Measurements from ENCODE around the gene CLIP4. TPM values are rescaled to one million over a fixed set of nuclear protein-coding genes. Genes with fewer than 3 reads are reported as not detected.

The CLIP4 gene
- total and polyA plus RNA-seq, 2 of the 13 experiments (the other 11 are each of a cell fraction or from before 2014, with no cell fraction given) = 0.46 to 0.49 TPM

- TF ChIP-seq ZNF639 (CRISPR knock-in tag; conservative IDR thresholded peaks at IDR 0.05) (no peak), BCL6 (CRISPR knock-in tag; IDR thresholded peaks at IDR 0.05) (peak; percentile 90), ELF1 (CRISPR knock-in tag; IDR thresholded peaks at IDR 0.05) (no peak), NR2C2 (CRISPR knock-in tag; IDR thresholded peaks at IDR 0.05; ENCODE audit: borderline replicate concordance) (0 out of 2 replicates have a peak, but pooled peaks have one; percentile 24), RARA (CRISPR knock-in tag; IDR thresholded peaks at IDR 0.05) (peak; percentile 74), ZBTB20 (CRISPR knock-in tag; IDR thresholded peaks at IDR 0.05; ENCODE audit: borderline replicate concordance, low read depth) (0 out of 2 replicates have a peak, but pooled peaks have one; percentile 39), ETV6 (CRISPR knock-in tag; conservative IDR thresholded peaks at IDR 0.05) (no peak), REST (IDR thresholded peaks at IDR 0.05; ENCODE audit: borderline replicate concordance in 1 of 2, low read depth in 1 of 2, low read length in 2 of 2) (no peak), HNF4A (CRISPR knock-in tag; IDR thresholded peaks at IDR 0.05) (no peak), HCFC1 (IDR thresholded peaks at IDR 0.05; ENCODE audit: low read depth, low read length) (no peak), NR1H2 (CRISPR knock-in tag; IDR thresholded peaks at IDR 0.05; ENCODE audit: borderline replicate concordance, low read depth) (no peak), SOX6 (IDR thresholded peaks at IDR 0.05) (no peak), SOX6 (CRISPR knock-in tag; IDR thresholded peaks at IDR 0.05) (peak; percentile 32; the same call in 1 of the 2 replicates), ATF4 (CRISPR knock-in tag; IDR thresholded peaks at IDR 0.05) (peak in 1 of 2 experiments; percentile 85; a peak in 2 of 4 replicates), DNMT3B (CRISPR knock-in tag; conservative IDR thresholded peaks at IDR 0.05) (peak; percentile 36; the same call in 1 of the 2 replicates), ZNF34 (CRISPR knock-in tag; IDR thresholded peaks at IDR 0.05; ENCODE audit: borderline replicate concordance) (no peak), ZNF598 (CRISPR knock-in tag; IDR thresholded peaks at IDR 0.05; ENCODE audit: borderline replicate concordance) (no peak), GATAD1 (CRISPR knock-in tag; IDR thresholded peaks at IDR 0.05) (0 out of 2 replicates have a peak, but pooled peaks have one; percentile 32), CEBPG (CRISPR knock-in tag; IDR thresholded peaks at IDR 0.05) (0 out of 2 replicates have a peak, but pooled peaks have one; percentile 32), ZNF510 (CRISPR knock-in tag; IDR thresholded peaks at IDR 0.05; ENCODE audit: low read depth) (no peak), TEAD3 (CRISPR knock-in tag; optimal IDR thresholded peaks at IDR 0.05; ENCODE audit: borderline replicate concordance) (peak; percentile 51), ZNF775 (CRISPR knock-in tag; IDR thresholded peaks at IDR 0.05; ENCODE audit: borderline replicate concordance) (no peak)
Observed at GRCh38 chr2:29165362-29166241, 50.4 kb downstream of the CLIP4 start (continued).
